Stimulated activated CD8-positive, alpha-beta memory T cell treated with anti-CD3 and anti-CD28 coated beads, Interleukin-7, amount 100 ng/mL, for 48 hours (primary cell): ENCODE measurements around the gene CPTP.
"Not testable (repeated sequence)": the region's sequence is repeated elsewhere in the genome, so short reads cannot be mapped to it uniquely, and the experiment has no call there.

ENCODE experiments used
- DNase-seq, 2 donors: peaks; one replicate each; pipeline ENCODE4 v3.0.0-alpha.2; 2020; ENCODE audit warnings: low read depth in 1 of 2; ENCODE audit errors: extremely low read depth in 1 of 2

The CPTP gene

GRCh38 chr1:1305300-1306069 is 19.1 kb upstream of the CPTP start:
- peak; percentile 58 to 69 for DNase-seq

- DNase-seq: no peak
Measured at GRCh38 chr1:1306070-1306660, 18.4 kb upstream of the CPTP start.

- DNase-seq: no peak
Measured at GRCh38 chr1:1306661-1307260, 17.8 kb upstream of the CPTP start.

- no peak for DNase-seq
Measured at GRCh38 chr1:1307261-1307922, 17.2 kb upstream of the CPTP start.

- peak; percentile 79 to 80 for DNase-seq
Measured at GRCh38 chr1:1307923-1308755, 16.5 kb upstream of the CPTP start, which contains the start of the genes ACAP3 and PUSL1. Gene ACAP3 (minus strand): TSS chr1:1307930. CDS start chr1:1307815, 115 bp downstream. Gene PUSL1 (plus strand): TSS chr1:1308597. CDS start chr1:1308644, 47 bp downstream.

- no peak for DNase-seq
Measured at GRCh38 chr1:1308756-1309250, 15.8 kb upstream of the CPTP start.

GRCh38 chr1:1309251-1310108 is 15.1 kb upstream of the CPTP start:
- DNase-seq: no peak

GRCh38 chr1:1310109-1310385 is 14.6 kb upstream of the CPTP start:
- no peak for DNase-seq

GRCh38 chr1:1310476-1311053 is 14.0 kb upstream of the CPTP start:
- DNase-seq: no peak

- DNase-seq: no peak
Measured at GRCh38 chr1:1311107-1312104, 13.2 kb upstream of the CPTP start.

- no peak for DNase-seq
Measured at GRCh38 chr1:1312450-1313314, 11.9 kb upstream of the CPTP start.

- no peak for DNase-seq
Measured at GRCh38 chr1:1313500-1314236, 10.9 kb upstream of the CPTP start.

- no peak for DNase-seq
Measured at GRCh38 chr1:1314237-1314586, 10.4 kb upstream of the CPTP start.

- DNase-seq: no peak
Measured at GRCh38 chr1:1314678-1315335, 9.8 kb upstream of the CPTP start.

GRCh38 chr1:1315435-1315954 is 9.1 kb upstream of the CPTP start:
- no peak for DNase-seq

- not testable (repeated sequence) for DNase-seq
Measured at GRCh38 chr1:1316199-1316598, 8.4 kb upstream of the CPTP start.
